ENCODE data around the gene GABRR3. TPM values are rescaled to one million over a fixed set of nuclear protein-coding genes. Genes with fewer than 3 reads are reported as not detected.
"Not testable (repeated sequence)": the region's sequence is repeated elsewhere in the genome, so short reads cannot be mapped to it uniquely, and the experiment has no call there.

Gene GABRR3
- total RNA-seq, 1 donor from 2014 or later = not detected

- Histone ChIP-seq H3K9me3 (no peaks in the 10 kb centered on the region), H3K27ac (no peak overlapping the region)
- TF ChIP-seq, protein P1, sequence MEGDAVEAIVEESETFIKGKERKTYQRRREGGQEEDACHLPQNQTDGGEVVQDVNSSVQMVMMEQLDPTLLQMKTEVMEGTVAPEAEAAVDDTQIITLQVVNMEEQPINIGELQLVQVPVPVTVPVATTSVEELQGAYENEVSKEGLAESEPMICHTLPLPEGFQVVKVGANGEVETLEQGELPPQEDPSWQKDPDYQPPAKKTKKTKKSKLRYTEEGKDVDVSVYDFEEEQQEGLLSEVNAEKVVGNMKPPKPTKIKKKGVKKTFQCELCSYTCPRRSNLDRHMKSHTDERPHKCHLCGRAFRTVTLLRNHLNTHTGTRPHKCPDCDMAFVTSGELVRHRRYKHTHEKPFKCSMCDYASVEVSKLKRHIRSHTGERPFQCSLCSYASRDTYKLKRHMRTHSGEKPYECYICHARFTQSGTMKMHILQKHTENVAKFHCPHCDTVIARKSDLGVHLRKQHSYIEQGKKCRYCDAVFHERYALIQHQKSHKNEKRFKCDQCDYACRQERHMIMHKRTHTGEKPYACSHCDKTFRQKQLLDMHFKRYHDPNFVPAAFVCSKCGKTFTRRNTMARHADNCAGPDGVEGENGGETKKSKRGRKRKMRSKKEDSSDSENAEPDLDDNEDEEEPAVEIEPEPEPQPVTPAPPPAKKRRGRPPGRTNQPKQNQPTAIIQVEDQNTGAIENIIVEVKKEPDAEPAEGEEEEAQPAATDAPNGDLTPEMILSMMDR (IDR thresholded peaks at IDR 0.05) = no peak
Observed at GRCh38 chr3:98014268-98014585, 20.9 kb downstream of the GABRR3 start.

DNA sequence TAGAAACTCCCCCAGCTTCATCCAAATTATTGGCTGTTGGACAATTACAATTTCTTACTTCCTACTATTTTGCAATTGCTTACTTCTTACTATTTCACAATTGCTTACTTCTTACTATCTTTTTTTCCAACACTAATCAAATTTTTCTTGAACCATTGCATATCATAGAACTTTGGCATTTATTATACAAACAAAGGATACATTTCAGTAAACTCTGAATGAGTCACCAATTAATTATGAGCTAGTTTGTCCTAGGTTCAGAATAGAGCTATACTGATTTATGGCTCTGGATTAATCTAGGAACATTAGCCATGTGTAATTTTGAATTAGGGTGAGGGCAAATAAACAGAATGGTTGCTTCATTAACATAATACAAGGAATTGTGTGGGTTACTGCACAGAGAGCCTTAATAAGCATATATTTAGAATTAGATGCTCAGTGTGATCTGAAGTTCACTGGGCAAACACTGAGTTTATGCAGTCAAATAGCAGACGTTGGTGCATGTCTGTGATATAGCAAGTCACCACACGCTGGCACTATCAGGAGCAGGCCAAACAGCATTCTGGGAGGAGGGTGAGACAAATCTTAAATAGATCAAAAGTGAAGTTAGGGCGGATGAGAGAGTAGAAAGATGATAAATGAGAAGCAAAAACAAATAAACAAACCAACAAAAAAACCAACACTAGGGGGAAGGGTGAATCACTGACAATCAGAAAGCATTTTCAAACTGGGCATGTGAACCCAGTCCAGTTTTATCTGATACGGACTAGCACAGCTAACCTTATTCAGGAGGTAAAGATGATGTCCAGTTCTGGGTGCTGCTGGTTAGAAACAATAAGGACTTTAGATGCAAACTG, 21.5 kb downstream of the GABRR3 start:
- intact Hi-C loops (cut with DNase I) = no loop called here
- H3K9me3 ChIP-seq = no peaks in the 10 kb centered on the region
- H3K36me3 ChIP-seq = no peaks in the 10 kb centered on the region
- no peaks in the 10 kb centered on the region for H3K27me3 ChIP-seq (ENCODE audit: low read depth)
- DNase-seq (no peak), ATAC-seq (peak in 1 of 2 donors; percentile 35)
- no peak overlapping the region for H3K27ac ChIP-seq
- TF ChIP-seq, protein P1 (IDR thresholded peaks at IDR 0.05) = no peak
- H3K4me3 ChIP-seq = no peak overlapping the region
- peaks cover 13% of the 10 kb centered on the region for H3K4me1 ChIP-seq

More at GRCh38 chr3:98014268-98014585, 20.9 kb downstream of the GABRR3 start:
- peaks cover 13% of the 10 kb centered on the region for H3K4me1 ChIP-seq
- no peak for DNase-seq
- H3K27me3 ChIP-seq (ENCODE audit: low read depth) = no peaks in the 10 kb centered on the region
- no peaks in the 10 kb centered on the region for H3K36me3 ChIP-seq
- no peak for ATAC-seq
- intact Hi-C loops (cut with DNase I) = no loop called here
- no peak overlapping the region for H3K4me3 ChIP-seq

- ATAC-seq = no peak
- H3K27ac ChIP-seq = no peak overlapping the region
Observed at GRCh38 chr3:98012979-98013378, 22.1 kb downstream of the GABRR3 start.

DNA sequence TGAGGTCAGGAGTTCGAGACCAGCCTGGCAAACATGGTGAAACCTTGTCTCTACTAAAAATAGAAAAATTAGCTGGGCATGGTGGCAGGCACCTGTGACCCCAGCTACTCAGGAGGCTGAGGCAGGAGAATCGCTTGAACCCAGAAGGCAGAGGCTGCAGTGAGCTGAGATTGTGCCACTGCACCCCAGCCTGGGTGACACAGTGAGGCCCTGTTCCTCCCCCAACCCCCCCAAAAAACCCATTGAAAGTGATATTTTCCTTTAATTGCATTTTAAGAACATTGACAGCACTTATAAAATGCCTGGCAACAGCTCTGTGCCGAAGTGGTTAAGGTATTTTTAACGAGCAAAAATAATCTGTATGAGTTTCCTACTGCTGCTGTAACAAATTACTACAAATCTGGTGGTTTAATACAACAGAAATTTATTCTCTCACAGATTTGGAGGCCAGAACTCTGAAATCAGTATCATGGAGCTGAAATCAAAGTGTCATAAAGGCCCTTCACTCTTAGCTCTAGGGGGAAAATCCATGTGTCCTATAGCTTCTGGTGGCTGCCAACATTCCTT, 24.1 kb downstream of the GABRR3 start:
- H3K27me3 ChIP-seq (ENCODE audit: low read depth); H3K36me3 ChIP-seq; H3K4me3 ChIP-seq; DNase-seq; ATAC-seq; H3K27ac ChIP-seq; intact Hi-C loops (cut with DNase I); H3K9me3 ChIP-seq: not testable (repeated sequence)
- H3K4me1 ChIP-seq = peaks cover 13% of the 10 kb centered on the region

More at GRCh38 chr3:98012979-98013378, 22.1 kb downstream of the GABRR3 start:
- H3K9me3 ChIP-seq = no peaks in the 10 kb centered on the region
- intact Hi-C loops (cut with DNase I) = no loop called here
- no peak for DNase-seq
- no peaks in the 10 kb centered on the region for H3K27me3 ChIP-seq (ENCODE audit: low read depth)
- TF ChIP-seq, protein P1 (IDR thresholded peaks at IDR 0.05) = no peak
- no peaks in the 10 kb centered on the region for H3K36me3 ChIP-seq
- no peak overlapping the region for H3K4me3 ChIP-seq
- peaks cover 13% of the 10 kb centered on the region for H3K4me1 ChIP-seq

- no peak overlapping the region for H3K27ac ChIP-seq
- no peaks in the 10 kb centered on the region for H3K9me3 ChIP-seq
- peaks cover 13% of the 10 kb centered on the region for H3K4me1 ChIP-seq
- no peaks in the 10 kb centered on the region for H3K27me3 ChIP-seq (ENCODE audit: low read depth)
- H3K4me3 ChIP-seq = no peak overlapping the region
- ATAC-seq (no peak), DNase-seq (no peak)
- H3K36me3 ChIP-seq = no peaks in the 10 kb centered on the region
- intact Hi-C loops (cut with DNase I) = no loop called here
- TF ChIP-seq, protein P1 (IDR thresholded peaks at IDR 0.05) = no peak
Observed at GRCh38 chr3:98010194-98010882, 24.8 kb downstream of the GABRR3 start.
